Uterus (tissue), 2 donors: ENCODE measurements around the gene ZBTB49.

Source experiments
- CTCF ChIP-seq, 4 experiments: fragments of 200-600 bp in 2 of 4; fragments of 450-650 bp in 2 of 4; sonication (generic) in 2 of 4; IDR thresholded peaks; one replicate each; pipeline ENCODE4 v1.5.1; 2016 to 2019; ENCODE audit warnings: antibody characterized with exemption in 4 of 4, mild to moderate bottlenecking in 2 of 4, moderate library complexity in 1 of 4
- POLR2A ChIP-seq, 2 donors: fragments of 450-650 bp; IDR thresholded peaks; one replicate each; pipeline ENCODE4 v1.6.1; 2016; ENCODE audit warnings: antibody characterized with exemption in 2 of 2, mild to moderate bottlenecking in 1 of 2, moderate library complexity in 1 of 2

- TF ChIP-seq CTCF (IDR thresholded peaks at IDR 0.05) (no peak), POLR2A (IDR thresholded peaks at IDR 0.05) (no peak)
Measured at GRCh38 chr4:4247696-4248028, 42.4 kb upstream of the ZBTB49 start.
